ENCODE results near the gene GTF2H1. TPM values are rescaled to one million over a fixed set of nuclear protein-coding genes. Genes with fewer than 3 reads are reported as not detected.
"Not testable (repeated sequence)": the region's sequence is repeated elsewhere in the genome, so short reads cannot be mapped to it uniquely, and the experiment has no call there.

GTF2H1 gene
- total RNA-seq, 2 donors from 2014 or later = 48.9 to 54.2 TPM

DNA sequence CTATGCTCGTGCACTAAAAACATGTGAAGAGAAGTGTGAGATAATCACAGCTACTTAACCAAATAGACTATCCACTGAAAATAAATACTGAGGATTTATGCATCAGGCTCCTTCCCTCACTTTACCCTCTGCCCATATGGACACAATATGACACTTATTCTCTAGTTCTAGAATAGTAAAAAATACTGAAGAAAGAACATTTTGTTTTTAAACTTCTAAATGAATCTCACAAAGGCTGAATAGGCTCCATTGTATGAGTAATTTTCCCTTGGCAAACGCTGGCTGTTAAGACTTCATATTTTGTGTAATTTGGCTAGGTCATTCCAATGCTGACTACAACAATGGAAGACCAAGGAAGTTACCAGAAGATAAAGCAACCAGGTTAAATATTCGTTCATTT lies 10.4 kb upstream of the GTF2H1 start:
- H3K36me3 Mint-ChIP-seq (ENCODE audit: low read depth) = peaks cover 63% of the 10 kb centered on the region
- H3K4me1 Mint-ChIP-seq = no peaks in the 10 kb centered on the region
- H3K27ac Mint-ChIP-seq = no peak overlapping the region
- H3K27me3 Mint-ChIP-seq = no peaks in the 10 kb centered on the region
- H3K9me3 Mint-ChIP-seq = no peaks in the 10 kb centered on the region
- no peak for ATAC-seq (replicated peaks)
- H3K4me3 Mint-ChIP-seq = no peak overlapping the region

DNA sequence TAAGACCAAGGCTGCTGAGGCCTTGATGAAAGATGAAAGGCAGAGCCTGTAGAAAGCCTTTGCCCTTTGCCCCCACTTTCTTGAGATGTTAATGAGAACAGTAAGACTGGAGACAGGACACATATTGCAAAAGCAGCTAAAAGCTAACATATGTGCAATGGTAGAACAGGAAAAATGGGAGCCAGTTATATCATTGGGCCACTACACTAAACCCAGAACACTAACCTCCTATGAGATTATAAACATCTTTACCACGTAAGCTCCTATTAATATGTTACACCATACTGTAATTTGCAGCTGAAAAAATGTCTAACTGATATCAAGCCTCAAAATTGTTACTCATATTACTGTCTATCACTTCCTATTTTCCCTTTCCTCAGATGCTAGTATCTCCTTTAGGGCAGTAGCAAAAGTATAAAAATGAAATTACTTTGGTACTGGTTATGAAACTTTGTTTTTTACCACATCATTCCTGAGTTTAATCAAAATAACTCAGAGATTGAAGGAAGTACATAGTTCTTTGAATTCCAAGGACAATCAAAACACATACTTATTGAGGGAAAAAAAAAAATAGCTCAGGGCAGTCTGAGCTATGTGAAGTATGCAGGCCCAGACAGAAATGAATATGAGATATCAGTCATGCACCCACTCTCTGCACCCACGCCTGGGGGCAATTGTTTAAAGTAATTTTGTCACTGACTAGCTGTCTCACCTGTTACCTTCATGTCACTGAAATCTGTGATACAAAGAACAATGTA lies 9.5 kb upstream of the GTF2H1 start:
- Mint-ChIP-seq H3K27ac (no peak overlapping the region), H3K27me3 (no peaks in the 10 kb centered on the region), H3K9me3 (no peaks in the 10 kb centered on the region), H3K4me3 (no peak overlapping the region), H3K4me1 (no peaks in the 10 kb centered on the region), H3K36me3 (ENCODE audit: low read depth) (peaks cover 63% of the 10 kb centered on the region)
- ATAC-seq (replicated peaks) = peak; percentile 59

DNA sequence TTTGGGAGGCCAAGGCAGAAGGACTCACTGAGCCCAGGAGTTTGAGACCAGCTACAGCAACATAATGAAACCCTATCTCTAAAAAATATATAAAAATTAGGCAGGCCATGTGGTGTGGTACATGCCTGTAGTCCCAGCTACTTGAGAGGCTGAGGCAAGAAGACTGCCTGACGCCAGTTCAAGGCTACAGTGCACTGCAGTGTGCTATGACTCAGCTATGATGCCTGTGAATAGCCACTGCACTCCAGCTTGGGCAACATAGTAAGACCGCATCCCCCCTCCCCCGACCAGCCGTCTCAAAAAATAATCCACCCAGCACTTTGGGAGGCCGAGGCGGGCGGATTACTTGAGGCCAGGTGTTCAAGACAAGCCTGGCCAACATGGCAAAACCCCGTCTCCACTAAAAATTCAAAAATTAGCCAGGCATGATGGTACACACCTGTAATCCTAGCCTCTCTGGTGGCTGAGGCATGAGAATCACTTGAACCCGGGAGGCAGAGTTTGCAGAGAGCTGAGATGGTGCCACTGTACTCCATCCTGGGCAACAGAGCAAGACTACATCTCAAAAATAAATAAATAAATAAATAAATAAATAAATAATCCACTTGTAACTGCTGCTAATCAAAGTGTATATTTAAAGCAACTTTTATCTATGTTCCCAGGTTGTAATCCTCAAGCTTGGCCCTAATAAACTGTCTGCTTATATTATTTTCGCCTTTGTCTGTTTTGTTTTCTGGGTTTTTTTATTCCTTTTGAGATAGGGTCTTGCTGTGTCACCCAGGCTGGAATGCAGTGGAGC lies 8.2 kb upstream of the GTF2H1 start:
- H3K9me3 Mint-ChIP-seq = no peaks in the 10 kb centered on the region
- no peak for ATAC-seq (replicated peaks)
- no peak overlapping the region for H3K4me3 Mint-ChIP-seq
- no peak overlapping the region for H3K27ac Mint-ChIP-seq
- H3K27me3 Mint-ChIP-seq = no peaks in the 10 kb centered on the region
- H3K36me3 Mint-ChIP-seq (ENCODE audit: low read depth) = peaks cover 62% of the 10 kb centered on the region
- H3K4me1 Mint-ChIP-seq = peaks cover 11% of the 10 kb centered on the region

DNA sequence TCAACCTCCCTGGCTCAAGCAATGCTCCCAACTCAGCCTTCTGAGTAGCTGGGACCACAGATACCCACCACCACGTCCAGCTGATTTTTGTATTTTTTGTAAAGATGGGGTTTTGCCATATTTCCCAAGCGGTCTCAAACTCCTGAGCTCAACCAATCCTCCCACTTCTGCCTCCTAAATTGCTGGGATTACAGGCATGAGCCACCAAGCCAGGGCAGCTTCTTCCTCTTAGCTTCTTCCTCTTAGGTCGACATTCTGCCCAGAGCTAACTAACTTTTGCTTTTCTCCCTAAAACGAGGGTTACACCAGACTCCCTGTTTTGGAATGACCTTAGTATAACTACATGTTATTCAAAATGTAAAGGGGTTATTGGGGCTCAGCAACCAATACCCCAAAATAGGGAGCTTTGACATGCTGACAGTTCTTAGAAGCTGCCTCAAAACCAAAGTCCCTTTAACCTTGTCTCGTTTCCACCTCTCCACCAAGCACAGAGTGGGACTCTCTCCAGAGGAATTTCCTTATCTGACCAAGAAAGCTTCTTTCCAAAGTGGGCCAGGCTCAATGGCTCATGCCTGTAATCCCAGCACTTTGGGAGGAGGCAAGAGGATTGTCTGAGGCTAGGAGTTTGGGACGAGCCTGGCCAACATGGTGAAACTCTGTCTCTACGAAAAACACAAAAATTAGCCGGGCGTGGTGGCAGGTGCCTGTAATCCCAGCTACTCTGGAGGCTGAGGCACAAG lies 7.4 kb upstream of the GTF2H1 start:
- Mint-ChIP-seq H3K9me3 (no peaks in the 10 kb centered on the region), H3K4me3 (no peak overlapping the region), H3K36me3 (ENCODE audit: low read depth) (peaks cover 62% of the 10 kb centered on the region), H3K4me1 (peaks cover 19% of the 10 kb centered on the region), H3K27me3 (no peaks in the 10 kb centered on the region), H3K27ac (no peak overlapping the region)
- ATAC-seq (replicated peaks) = no peak

DNA sequence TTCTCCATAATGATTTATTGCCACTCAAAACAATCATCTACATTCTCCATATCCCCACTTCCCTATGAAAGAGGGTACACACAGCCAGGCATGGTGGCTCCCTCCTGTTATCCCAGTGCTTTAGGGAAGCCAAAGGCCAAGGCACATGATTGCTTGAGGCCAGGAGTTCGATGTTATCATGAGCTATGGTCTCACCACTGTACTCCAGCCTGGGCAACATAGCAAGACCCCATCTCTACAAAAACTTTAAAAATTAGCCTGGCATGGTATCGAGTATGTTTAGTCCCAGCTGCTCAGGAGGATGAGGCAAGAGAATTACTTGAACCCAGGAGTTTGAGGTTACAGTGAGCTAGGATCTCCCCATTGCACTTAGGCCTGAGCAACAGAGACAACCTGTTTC lies 6.5 kb upstream of the GTF2H1 start:
- Mint-ChIP-seq H3K4me3 (no peak overlapping the region), H3K27ac (no peak overlapping the region), H3K9me3 (no peaks in the 10 kb centered on the region), H3K27me3 (no peaks in the 10 kb centered on the region), H3K36me3 (ENCODE audit: low read depth) (peaks cover 52% of the 10 kb centered on the region), H3K4me1 (peaks cover 27% of the 10 kb centered on the region)
- no peak for ATAC-seq (replicated peaks)

DNA sequence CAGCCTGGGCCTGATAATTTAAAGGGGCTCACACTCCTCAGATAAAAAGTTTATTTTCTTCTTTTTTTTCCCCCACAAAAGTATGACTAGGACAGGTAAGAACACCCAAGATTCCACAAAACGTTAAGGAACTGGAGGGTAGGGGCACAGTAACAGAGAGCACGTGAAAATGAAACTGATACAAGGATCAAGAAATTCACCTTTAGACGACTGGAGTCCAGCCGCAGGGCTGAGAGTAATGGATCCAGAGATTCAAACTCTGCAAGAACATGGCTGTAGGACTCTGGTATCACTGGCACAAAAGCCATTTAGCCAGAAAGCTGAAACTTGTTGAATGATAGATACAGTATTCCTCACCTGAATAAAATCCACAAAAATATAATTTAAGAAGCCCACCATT lies 4.8 kb upstream of the GTF2H1 start:
- H3K9me3 Mint-ChIP-seq = no peaks in the 10 kb centered on the region
- peaks cover 33% of the 10 kb centered on the region for H3K4me1 Mint-ChIP-seq
- ATAC-seq (replicated peaks) = no peak

DNA sequence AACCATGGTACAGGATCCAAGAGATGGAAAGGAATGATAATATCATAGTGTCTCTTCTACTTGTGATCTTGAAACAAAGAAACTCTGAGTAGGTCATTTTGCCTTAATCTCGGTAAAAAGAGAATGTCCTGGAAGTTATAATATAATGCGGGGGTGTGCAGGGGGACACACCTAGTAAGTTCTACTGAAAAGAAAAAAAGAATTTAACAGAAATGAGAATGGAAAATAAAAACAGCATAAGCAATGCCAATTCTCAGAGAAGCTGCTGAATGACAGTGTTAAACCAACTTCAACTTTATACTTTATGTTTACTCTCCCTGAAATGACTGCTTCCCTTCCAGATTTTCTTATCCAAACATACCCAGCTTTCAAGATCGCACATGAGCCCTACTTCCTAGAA lies 2.5 kb upstream of the GTF2H1 start:
- Mint-ChIP-seq H3K27ac (peak overlapping the region; percentile 2), H3K36me3 (ENCODE audit: low read depth) (peaks cover 77% of the 10 kb centered on the region), H3K9me3 (no peaks in the 10 kb centered on the region), H3K4me1 (peaks cover 48% of the 10 kb centered on the region), H3K4me3 (peak overlapping the region; percentile 99), H3K27me3 (no peaks in the 10 kb centered on the region)
- ATAC-seq (replicated peaks) = no peak

More for the DNA sequence above, 4.8 kb upstream of the GTF2H1 start:
- Mint-ChIP-seq H3K4me3 (no peak overlapping the region), H3K27me3 (no peaks in the 10 kb centered on the region), H3K27ac (peak overlapping the region; percentile 35), H3K36me3 (ENCODE audit: low read depth) (peaks cover 54% of the 10 kb centered on the region)

DNA sequence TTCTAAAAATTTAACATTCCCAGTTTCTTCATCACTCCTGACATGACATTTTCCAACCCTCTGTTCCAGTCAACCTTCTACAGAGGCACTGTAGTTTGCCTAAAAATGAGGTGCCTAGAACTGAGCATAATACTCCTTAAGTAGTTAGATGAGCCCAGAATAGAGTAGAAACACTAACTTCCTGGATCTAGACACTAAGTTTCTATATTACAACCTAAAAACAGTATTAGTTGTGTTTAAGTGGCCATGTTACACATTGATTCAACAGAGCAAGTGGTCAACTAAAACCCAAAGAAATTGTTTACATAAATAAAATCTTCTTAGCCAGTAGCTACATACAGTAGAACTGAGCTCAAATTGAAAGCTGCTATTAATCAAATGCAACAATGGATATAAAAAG lies 1.8 kb upstream of the GTF2H1 start:
- peaks cover 55% of the 10 kb centered on the region for H3K4me1 Mint-ChIP-seq
- H3K27ac Mint-ChIP-seq = peak overlapping the region; percentile 2
- H3K9me3 Mint-ChIP-seq = no peaks in the 10 kb centered on the region
- peak overlapping the region; percentile 99 for H3K4me3 Mint-ChIP-seq
- H3K27me3 Mint-ChIP-seq = no peaks in the 10 kb centered on the region
- H3K36me3 Mint-ChIP-seq (ENCODE audit: low read depth) = peaks cover 84% of the 10 kb centered on the region
- no peak for ATAC-seq (replicated peaks)

DNA sequence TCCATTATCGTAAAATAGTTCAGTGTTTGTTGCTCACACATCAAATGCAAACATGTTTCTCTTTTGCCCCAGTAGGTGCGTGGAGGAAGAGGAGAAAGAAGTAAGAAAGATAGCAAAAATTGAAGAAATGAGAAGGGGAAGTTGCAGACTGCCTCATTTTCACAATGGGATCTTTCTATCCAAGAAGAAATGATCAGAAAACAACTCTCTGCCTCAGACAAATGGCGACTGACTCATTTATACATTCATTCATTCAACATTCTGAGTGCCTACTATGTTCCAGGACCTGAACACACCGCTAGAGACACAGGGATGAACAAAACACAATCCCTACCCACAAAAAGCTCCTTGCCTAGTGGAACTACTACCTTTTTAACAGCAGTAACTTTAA lies 794 bp upstream of the GTF2H1 start:
- peak overlapping the region; percentile 99 for H3K4me3 Mint-ChIP-seq
- H3K4me1 Mint-ChIP-seq = peaks cover 58% of the 10 kb centered on the region
- H3K36me3 Mint-ChIP-seq (ENCODE audit: low read depth) = peaks cover 86% of the 10 kb centered on the region
- H3K27ac Mint-ChIP-seq = peak overlapping the region; percentile 99
- H3K9me3 Mint-ChIP-seq = no peaks in the 10 kb centered on the region
- no peaks in the 10 kb centered on the region for H3K27me3 Mint-ChIP-seq
- ATAC-seq (replicated peaks) = peak; percentile 19

DNA sequence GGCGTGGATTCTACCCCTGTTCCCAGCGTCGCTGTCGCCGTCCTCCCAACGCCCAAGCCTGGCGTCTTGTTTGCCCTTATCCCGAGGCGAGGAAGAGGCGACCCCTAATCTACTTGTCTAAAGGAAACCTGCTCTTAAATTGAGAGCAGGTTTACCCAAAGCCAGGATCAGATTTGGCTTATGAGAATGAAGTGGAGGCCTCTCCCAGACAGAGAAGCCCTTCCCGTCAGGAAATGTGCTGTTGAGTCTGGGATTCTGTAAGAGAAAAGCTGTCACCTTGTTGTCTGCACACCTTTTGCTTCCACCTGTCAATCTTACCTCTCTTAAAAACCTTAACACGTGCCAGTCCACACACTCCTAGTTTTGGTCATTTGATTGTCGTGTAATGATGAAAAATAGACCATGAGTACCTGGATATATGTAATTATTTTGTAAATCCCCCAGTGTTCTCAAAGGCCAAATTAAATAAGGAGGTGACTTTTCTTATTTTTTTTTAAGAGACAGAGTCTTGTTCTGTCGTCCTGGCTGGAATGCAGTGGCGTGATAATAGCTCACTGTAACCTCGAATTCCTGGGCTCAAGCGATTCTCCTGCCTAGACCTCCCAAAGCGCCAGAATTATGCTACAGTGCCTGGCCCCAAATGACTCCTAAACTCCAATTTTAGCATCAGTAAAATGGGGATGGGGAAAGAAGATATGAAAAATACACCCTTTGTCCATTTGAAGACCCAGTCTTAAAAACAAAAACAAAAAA lies 627 bp downstream of the GTF2H1 start:
- Mint-ChIP-seq H3K4me1 (peaks cover 58% of the 10 kb centered on the region), H3K4me3 (peak overlapping the region; percentile 99), H3K36me3 (ENCODE audit: low read depth) (peaks cover 86% of the 10 kb centered on the region), H3K27ac (peak overlapping the region; percentile 99), H3K27me3 (no peaks in the 10 kb centered on the region), H3K9me3 (no peaks in the 10 kb centered on the region)
- no peak for ATAC-seq (replicated peaks)

DNA sequence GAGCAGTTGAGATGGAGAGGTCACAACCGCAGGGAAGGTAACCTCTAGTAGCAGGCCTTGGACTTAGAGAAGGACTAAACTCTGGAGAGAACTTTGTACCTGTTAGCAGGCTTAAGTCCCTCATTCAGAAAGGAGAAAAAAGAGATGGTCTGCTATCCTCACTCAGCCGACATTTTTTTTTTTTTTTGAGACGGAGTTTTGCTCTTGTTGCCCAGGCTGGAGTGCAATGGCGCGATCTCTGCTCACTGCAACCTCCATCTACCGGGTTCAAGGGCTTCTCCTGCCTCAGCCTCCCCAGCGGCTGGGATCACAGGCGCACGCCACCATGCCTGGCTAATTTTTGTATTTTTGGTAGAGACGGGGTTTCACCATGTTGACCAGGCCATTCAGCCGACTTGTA lies 1.5 kb downstream of the GTF2H1 start:
- Mint-ChIP-seq H3K36me3 (ENCODE audit: low read depth) (peaks cover 87% of the 10 kb centered on the region), H3K27ac (peak overlapping the region; percentile 99), H3K4me3 (peak overlapping the region; percentile 99), H3K4me1 (peaks cover 51% of the 10 kb centered on the region)
- not testable (repeated sequence) for ATAC-seq (replicated peaks); H3K9me3 Mint-ChIP-seq; H3K27me3 Mint-ChIP-seq

DNA sequence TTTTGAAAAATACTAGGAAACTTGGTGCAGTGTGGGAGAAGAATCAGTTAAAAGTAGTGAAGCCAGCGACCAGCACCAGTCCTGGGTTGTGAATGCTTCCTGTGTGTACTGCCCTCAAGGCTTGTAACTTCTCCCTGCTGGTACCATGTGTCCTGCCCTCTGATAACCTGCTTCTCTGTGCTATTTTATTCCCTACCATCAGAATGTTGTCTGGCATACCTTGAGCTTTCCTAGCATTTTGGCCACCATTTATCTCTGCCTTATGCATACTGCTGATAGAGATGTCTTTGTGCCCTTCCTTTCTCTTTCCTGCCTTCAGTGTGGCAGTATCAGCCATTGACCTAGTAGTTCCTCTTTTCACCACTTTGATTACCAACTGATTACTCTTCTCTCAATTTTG lies 2.0 kb downstream of the GTF2H1 start:
- H3K4me3 Mint-ChIP-seq = peak overlapping the region; percentile 99
- no peaks in the 10 kb centered on the region for H3K9me3 Mint-ChIP-seq
- H3K4me1 Mint-ChIP-seq = peaks cover 49% of the 10 kb centered on the region
- peak overlapping the region; percentile 99 for H3K27ac Mint-ChIP-seq
- no peak for ATAC-seq (replicated peaks)
- no peaks in the 10 kb centered on the region for H3K27me3 Mint-ChIP-seq
- peaks cover 87% of the 10 kb centered on the region for H3K36me3 Mint-ChIP-seq (ENCODE audit: low read depth)

DNA sequence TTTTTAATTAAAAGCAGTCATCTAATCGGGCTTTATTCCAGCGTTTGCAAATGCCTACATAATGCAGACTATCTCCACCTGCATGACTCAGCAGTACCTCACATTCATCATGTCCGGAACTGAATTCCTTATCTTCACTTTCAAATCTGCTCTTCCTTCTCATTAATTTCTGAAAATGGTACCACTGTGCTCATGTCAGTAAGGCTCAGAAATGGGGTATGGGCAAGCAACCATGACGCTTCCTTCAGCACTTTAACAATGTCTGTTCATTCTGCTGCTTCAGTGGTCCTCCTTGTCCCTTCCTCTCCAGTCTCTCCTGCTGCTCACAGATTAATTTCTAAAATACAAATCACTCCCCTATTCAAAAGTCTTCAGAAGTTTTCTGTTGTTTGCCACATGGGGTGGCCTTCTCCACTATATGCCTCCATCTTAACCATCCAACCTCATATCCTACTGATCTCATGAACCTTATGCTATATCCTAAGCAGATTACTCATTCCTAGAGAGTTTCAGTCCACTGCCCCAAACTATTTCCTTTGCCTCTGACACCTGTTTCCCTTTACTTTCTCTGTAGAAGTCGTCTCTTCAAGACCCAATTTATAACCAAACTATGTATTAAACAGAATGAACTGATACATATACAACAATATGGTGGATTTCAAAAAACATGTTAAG lies 7.0 kb downstream of the GTF2H1 start:
- peak overlapping the region; percentile 26 for H3K27ac Mint-ChIP-seq
- peaks cover 50% of the 10 kb centered on the region for H3K4me1 Mint-ChIP-seq
- H3K36me3 Mint-ChIP-seq (ENCODE audit: low read depth) = peaks cover 100% of the 10 kb centered on the region
- H3K27me3 Mint-ChIP-seq = no peaks in the 10 kb centered on the region
- peak; percentile 85 for ATAC-seq (replicated peaks)
- no peaks in the 10 kb centered on the region for H3K9me3 Mint-ChIP-seq
- H3K4me3 Mint-ChIP-seq = peak overlapping the region; percentile 41
